Smooth muscle cell of the brain vasculature (primary cell): ENCODE measurements around the gene PNMA8B.

ENCODE experiments used
- DNase-seq: peaks from one replicate; pipeline ENCODE4 v3.0.0-alpha.2; 2012; ENCODE audit warnings: low read depth, low spot score

The PNMA8B gene

DNA sequence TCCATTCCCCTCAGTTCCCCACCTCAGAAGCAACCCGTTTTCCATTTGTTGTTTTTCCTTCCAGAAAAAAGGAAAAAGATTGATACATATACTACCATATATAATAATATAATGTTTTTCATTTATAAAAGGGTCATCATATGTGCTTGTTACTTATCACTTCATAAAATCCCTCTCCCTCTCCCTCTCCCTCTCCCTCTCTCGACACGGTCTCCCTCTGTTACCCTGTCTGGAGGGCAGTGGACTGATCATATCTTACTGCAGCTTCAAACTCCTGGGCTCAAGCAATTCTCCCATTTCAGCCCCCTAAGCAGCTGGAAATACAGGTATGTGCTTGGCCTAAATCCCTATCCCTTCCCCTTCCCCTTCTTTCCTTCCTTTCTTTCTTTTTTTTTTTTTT lies 41.4 kb downstream of the PNMA8B start:
- no peak for DNase-seq

DNA sequence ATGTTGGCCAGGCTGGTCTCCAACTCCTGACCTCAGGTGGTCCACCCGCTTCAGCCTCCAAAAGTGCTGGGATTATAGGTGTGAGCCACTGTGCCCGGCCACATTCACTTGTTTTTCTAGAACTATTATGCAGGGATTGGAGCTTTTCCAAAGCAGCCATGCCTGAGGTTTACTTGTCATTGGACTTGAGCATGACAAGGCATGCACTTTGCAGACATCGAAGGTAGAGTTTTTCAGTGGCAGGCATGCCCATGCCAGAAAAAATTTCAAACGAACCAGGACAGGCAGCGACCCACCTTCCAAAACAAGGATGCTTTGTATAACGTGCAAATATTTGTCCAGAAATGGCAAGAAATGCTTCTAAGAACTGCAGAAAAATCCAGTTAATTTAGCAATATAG lies 42.0 kb downstream of the PNMA8B start:
- no peak for DNase-seq

DNA sequence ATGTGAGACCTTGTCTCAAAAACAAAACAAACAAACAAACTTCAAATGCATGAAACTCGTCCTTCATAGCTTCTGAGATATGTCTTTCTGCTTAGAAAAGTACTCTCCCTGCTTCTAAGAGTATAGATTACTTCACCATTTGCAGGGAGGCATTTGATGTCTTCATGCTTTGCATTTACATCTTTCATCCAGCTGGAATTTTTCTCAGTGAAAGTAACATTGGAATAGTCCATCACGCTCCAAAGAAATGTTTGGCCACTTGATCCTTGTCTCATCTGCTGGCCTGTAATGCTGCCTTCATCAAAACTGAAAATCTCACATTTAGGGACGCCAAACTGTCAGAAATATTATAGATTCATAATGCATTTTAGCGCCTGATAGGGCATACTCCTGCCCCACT lies 43.5 kb downstream of the PNMA8B start:
- DNase-seq, result no peak

DNA sequence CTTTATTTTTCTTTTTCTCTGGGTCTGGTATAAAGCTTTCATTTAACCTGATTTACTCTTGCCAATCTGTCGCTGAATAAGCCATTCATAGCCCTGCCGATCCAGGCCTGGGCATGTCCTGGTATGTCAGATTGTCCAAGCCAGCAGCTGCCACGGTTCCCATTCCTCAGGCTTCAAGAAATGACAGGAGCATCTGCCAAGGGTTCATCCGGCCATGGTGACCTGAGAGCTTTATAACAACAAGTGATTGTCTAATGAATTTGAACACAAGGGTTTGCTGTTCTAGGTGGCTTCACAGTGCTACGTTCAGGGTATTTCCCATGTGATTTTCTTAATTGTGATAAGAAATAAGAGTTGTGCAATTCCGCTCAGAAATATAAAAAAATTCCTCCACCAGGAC lies 44.3 kb downstream of the PNMA8B start:
- DNase-seq, result no peak

DNA sequence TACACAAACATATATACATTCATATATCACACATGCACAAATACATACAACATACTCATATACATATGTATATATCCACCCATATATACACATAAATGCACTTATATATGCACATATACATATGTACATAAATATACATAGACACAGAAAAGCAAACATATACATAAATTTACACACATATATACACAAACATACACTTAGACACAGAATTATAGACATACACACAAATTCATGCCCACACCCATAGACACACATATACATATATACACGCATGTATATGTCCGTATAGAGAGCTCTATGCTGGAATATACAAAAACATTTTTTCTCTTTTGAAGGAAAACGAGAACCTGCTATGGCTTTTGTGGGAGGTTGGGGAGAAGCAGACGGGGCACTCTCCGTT lies 44.9 kb downstream of the PNMA8B start:
- no peak for DNase-seq

DNA sequence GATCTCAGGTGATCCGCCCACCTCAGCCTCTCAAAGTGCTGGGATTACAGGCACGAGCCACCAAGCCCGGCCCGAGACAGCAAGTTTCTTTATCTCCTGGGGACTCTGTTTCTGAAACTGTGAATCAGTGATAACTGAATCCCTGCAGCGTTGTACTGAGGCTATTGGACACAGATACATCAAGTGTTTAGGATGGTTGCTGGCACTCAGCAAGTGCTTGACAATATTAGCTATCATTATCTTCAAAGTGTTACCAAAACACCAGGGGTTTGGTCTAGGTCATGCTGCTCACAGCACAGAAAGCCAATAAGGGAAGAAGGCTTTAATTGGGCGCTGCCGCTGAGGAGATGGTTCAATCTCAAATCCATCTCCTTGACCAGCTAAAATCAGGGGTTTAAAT lies 46.4 kb downstream of the PNMA8B start:
- no peak for DNase-seq

DNA sequence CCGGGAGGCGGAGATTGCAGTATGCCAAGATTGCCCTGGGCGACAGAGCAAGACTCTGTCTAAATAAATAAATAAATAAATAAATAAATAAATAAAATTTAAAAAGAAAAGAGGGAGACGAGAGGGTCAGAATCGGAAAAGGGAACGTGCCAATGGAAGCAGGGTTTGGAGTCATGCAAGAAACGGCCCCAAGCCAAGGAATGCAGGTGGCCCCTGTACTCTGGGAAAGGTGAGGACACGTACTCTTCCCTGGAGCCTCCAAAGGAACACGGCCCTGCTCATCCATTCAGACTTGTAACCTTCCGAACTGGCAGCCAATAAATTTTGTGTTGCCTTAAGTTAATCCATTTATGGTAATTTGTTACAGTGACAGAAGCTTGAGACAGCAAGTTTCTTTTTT lies 47.1 kb downstream of the PNMA8B start:
- no peak for DNase-seq

DNA sequence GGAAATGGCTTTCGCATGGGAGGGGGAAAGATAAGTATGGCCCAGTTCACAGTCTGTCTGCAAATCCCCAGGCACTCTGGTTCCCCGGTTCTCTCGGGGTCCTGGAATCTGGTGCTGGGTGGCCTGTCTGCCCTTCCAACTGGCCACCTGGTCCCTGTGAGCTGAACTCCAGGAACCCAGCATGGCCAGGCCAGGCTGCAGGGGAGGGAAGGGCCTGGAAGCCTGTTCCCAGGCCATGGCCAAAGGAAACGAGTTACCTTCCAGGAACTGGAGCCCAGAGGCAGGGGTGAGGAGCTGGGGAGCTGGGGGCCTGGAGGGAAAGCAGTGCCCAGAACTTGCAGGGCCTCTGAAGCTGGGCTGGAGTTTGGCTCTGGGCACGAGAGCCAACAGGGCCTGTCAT lies 47.8 kb downstream of the PNMA8B start:
- DNase-seq, result no peak

DNA sequence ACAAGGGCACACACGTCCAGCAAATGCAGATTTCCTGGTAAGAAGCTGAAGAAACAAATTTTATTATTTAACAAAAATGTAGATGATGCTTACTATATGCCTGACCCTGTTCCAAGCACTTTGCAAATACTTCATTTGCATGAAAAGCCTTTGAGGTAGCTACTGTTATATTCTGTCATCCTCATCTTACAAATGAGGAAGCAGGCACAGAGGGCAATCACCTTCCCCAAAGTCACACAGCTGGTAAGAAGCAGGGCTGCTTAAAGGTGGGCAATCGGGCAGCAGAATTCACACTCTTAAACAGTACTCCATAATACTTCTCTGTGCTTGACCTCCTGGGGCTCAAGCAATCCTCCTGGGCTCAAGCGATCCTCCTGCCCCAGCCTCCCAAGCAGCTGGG lies 48.7 kb downstream of the PNMA8B start:
- no peak for DNase-seq

DNA sequence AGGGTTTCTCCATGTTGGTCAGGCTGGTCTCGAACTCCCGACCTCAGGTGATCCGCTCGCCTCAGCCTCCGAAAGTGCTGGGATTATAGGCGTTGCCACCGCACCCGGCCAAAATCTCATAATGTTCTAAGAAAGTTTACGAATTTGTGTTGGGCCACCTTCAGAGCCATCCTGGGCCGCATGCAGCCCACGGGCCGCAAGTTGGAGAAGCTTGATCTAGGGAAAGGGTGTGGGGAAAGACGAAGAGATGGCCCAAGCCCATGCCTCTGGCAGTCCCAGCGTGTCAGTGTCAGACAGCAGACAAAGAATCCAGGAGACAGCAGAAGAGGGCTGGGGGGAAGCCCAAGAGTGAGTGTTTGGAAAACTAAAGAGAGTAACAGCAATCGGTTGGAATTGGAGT lies 49.6 kb downstream of the PNMA8B start:
- DNase-seq, result no peak

DNA sequence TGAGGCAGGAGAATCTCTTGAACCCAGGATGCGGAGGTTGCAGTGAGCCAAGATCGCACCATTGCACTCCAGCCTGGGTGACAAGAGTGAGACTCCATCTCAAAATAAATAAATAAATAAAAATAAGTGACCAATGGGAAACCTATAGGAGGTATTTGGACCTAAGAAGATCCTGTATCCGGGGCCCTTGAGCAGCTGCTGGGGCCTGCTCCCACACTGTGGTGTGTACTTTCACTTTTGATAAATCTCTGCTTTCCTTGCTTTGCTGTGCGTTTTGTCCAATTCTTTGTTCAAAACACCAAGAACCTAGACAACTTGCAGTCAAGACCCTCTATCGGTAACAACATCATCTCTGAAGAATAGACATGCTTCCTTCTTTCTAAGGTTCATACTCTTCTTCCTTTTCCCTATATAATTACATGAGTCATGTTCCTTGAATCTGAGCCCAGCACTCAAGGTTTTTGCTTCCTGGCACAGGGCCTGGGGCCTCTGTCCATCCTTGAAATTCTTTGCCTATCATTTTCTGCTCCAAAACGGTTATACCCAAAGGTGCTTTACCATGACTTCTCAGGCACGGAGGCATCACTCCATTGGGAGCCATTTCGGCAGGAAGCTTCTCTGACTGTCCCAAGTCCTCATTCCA lies 52.7 kb downstream of the PNMA8B start:
- no peak for DNase-seq

DNA sequence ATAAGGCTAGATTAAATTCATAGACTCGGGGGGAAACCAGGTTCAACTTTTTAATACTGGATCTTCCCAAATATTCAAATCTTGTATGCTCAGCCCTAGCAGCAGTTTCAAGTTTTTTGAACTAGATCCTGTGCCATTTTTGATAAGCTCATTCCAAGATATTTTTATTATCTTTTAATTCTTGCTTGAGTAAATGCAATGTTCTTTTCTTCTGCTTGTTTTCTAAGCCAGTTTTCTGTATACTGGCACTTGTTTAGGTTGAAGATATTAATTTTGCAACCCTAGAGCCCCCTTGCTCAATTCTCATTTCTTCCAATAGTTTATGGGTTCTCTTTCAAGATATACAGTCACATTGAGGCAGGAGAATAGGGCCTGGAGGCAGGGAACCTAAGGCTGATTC lies 53.8 kb downstream of the PNMA8B start:
- no peak for DNase-seq
